Esophagus (tissue), 2 donors: Measurements from ENCODE around the gene CYP39A1. TPM values are rescaled to one million over a fixed set of nuclear protein-coding genes. Genes with fewer than 3 reads are reported as not detected.

ENCODE experiments used
- H3K27ac ChIP-seq, 2 donors: one replicate each; pipeline ENCODE4 v1.5.1; 2013; ENCODE audit warnings: low read depth in 2 of 2, mild to moderate bottlenecking in 2 of 2, inconsistent platforms in 1 of 2, low read length in 1 of 2, moderate library complexity in 1 of 2
- H3K27me3 ChIP-seq, 2 donors: one replicate each; pipeline ENCODE4 v1.6.1; 2013; ENCODE audit warnings: low read length in 2 of 2, control low read depth in 1 of 2, mild to moderate bottlenecking in 1 of 2; ENCODE audit not compliant: insufficient read depth in 2 of 2, control insufficient read depth in 1 of 2
- H3K36me3 ChIP-seq, 2 donors: one replicate each; pipeline ENCODE4 v1.6.1; 2013; ENCODE audit warnings: low read length in 1 of 2; ENCODE audit not compliant: control insufficient read depth in 2 of 2, insufficient read depth in 2 of 2
- H3K4me1 ChIP-seq, 2 donors: one replicate each; pipeline ENCODE4 v1.6.1; 2013; ENCODE audit warnings: low read length in 1 of 2; ENCODE audit not compliant: control insufficient read depth in 2 of 2, insufficient read depth in 2 of 2
- H3K4me3 ChIP-seq, 2 donors: one replicate each; pipeline ENCODE4 v1.5.1; 2013; ENCODE audit warnings: low read length in 2 of 2, mild to moderate bottlenecking in 2 of 2, low read depth in 1 of 2, moderate library complexity in 1 of 2
- H3K9me3 ChIP-seq, 2 donors: one replicate each; pipeline ENCODE4 v1.6.1; 2013; ENCODE audit warnings: mild to moderate bottlenecking in 2 of 2, low read depth in 1 of 2, low read length in 1 of 2, moderate library complexity in 1 of 2; ENCODE audit not compliant: control insufficient read depth in 2 of 2, insufficient read depth in 1 of 2
- WGBS, 2 donors: extraction: QIAGEN DNeasy Blood & Tissue Kit; methylation state at CpG; one replicate each; pipeline ENCODE4 v1.1.7; 2013; 5-methylcytosine and 5-hydroxymethylcytosine counted together
- polyA plus RNA-seq, 2 donors: library from polyadenylated mRNA; stranded (reverse); fragments of 200-250 nt; gene quantifications; one replicate each; pipeline ENCODE4 v1.2.3, GENCODE V29; 2013
- donor health status: healthy with polysubstance abuse.
- donor health status: Bipolar disorder and iron deficiency.

Gene CYP39A1
- polyA plus RNA-seq, 2 donors, result 2.4 to 3.2 TPM

DNA sequence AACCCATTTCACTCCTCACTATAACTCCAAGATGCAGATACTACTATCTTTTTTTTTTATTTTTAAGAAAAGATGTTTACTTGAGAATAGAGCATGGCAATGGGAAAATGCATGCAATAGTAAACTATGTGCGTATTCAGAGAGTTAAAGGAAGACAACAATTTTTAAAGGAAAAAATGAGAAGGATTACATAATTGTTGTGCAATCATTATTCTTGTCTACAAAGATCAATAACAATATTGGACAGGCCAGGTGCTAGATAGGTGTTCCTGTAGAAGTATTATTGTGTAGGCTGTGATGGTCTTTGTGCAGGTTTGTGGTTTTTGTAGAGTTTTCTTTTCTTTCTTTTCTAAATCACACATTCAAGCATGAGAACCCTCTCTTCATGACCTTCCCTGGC is 20.6 kb downstream of the CYP39A1 start:
- WGBS, 2 donors, result 92% methylated on average over 1 of the region's 1 CpG
- Histone ChIP-seq H3K9me3 (no peaks in the 10 kb centered on the region), H3K36me3 (no peaks in the 10 kb centered on the region), H3K27me3 (no peaks in the 10 kb centered on the region), H3K27ac (no peak overlapping the region), H3K4me3 (no peak overlapping the region), H3K4me1 (no peaks in the 10 kb centered on the region)

DNA sequence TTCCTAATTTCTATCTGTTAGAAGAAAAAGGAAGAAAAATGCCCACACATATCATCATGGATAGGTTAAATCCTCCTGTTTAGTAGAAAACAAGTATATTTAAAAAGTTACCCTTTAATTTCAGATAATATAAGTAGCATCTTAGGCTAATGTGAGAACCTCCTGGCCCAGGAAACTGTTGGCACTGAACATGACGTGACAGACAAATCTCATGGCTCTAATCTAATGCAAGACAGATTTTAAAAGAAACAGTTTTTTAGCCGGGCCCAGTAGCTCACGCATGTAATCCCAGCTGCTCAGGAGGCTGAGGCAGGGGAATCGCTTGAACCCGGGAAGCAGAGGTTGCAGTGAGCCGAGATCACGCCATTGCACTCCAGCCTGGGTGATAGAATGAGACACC is 22.9 kb downstream of the CYP39A1 start:
- no peak overlapping the region for H3K27ac ChIP-seq
- no peaks in the 10 kb centered on the region for H3K4me1 ChIP-seq
- H3K36me3 ChIP-seq, result no peaks in the 10 kb centered on the region
- no peaks in the 10 kb centered on the region for H3K9me3 ChIP-seq
- H3K4me3 ChIP-seq, result no peak overlapping the region
- WGBS, 2 donors, result 78 to 85% methylated on average over 7 of the region's 7 CpGs
- no peaks in the 10 kb centered on the region for H3K27me3 ChIP-seq

DNA sequence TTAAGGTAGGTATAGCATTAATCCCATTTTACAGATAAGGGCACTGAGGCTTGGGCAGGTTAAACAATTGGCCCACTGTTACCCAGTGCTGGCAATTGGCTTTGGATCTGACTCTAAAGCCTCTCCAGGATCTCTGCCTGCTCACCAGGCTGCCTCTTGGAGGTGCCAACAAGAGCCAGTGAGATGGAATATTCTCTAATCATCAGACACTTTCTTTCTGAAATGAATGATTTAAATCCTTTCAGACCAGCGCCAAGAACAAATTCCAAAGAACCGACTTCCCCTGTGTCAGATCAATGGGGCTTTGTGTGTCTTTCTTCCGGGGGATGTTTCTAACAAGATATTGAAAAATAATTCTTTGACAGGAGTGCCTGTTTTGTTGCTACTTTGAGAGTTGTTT is 23.6 kb downstream of the CYP39A1 start:
- WGBS, 2 donors, result 64 to 74% methylated on average over 3 of the region's 3 CpGs
- no peaks in the 10 kb centered on the region for H3K9me3 ChIP-seq
- no peak overlapping the region for H3K27ac ChIP-seq
- H3K4me1 ChIP-seq, result no peaks in the 10 kb centered on the region
- no peaks in the 10 kb centered on the region for H3K27me3 ChIP-seq
- no peaks in the 10 kb centered on the region for H3K36me3 ChIP-seq
- H3K4me3 ChIP-seq, result no peak overlapping the region

DNA sequence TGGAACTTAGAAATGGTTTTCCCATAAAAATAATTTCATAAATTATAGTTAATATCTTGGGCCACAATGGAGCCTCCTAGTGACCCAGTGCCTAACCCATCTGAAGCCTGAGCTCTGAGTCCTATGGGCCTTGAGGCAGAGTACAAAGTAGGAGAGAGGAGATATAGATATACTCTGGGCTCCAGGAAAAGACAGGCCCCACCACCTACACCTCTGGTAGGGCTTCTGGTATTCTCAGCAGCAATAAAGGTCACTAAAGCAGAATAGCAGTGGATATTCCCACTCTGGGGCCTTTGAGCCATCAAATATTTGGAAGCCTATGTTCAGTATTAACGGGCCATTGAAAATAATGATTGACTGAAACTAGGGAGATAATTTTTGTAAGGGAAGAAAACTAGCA is 24.1 kb downstream of the CYP39A1 start:
- Histone ChIP-seq H3K36me3 (no peaks in the 10 kb centered on the region), H3K9me3 (no peaks in the 10 kb centered on the region), H3K4me3 (no peak overlapping the region), H3K27ac (no peak overlapping the region), H3K27me3 (no peaks in the 10 kb centered on the region), H3K4me1 (no peaks in the 10 kb centered on the region)
- WGBS, 2 donors, result 71 to 93% methylated on average over 1 of the region's 1 CpG

DNA sequence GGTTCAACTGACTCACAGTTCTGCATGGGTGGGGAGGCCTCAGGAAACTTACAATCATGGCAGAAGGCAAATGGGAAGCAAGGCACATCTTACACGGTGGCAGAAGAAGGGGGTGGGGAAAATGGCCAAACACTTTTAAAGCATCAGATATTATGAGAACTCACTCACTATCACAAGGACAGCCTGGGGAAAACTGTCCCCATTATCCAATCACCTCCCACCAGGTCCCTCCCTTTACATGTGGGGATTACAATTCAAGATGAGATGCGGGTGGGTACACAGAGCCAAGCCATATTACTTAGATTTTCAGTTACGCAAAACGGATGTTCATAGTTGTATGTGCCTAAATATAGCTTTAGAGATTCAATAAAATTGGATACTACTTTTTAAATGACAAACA is 25.6 kb downstream of the CYP39A1 start:
- Histone ChIP-seq H3K4me3 (no peak overlapping the region), H3K4me1 (no peaks in the 10 kb centered on the region), H3K9me3 (no peaks in the 10 kb centered on the region), H3K27me3 (no peaks in the 10 kb centered on the region), H3K27ac (no peak overlapping the region), H3K36me3 (no peaks in the 10 kb centered on the region)
- 90 to 93% methylated on average over 4 of the region's 4 CpGs for WGBS, 2 donors

DNA sequence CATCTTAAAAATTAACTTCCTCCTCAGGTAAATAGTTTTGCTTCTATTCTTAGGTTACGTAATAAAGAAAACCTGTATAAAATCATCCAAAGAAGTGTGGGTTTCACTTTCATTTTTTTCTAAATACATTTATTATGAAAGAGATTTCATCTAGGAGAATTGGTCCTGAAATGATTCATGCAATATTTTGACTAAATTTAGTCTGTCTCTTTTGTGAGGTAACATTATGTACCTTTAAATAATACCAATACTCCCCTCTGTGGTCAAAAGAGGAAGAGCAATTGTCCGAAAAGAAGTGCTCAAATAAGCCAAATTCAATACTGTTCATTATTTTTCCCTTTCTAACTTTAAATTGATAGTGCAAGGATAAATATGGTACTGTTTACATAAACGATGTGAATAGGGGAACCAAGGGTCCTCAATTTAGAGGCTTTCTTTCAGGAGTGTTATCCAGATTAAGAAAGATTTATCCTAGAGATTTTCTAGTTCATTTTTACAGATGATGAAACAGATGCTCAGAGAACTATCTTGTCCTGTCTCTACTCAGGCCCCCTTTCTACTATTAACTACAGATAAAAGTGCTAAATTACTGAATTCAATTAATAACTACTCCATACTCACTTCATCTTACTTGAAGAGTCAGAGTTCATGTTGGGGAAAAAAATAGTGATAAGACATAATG is 26.2 kb downstream of the CYP39A1 start:
- Histone ChIP-seq H3K4me1 (no peaks in the 10 kb centered on the region), H3K4me3 (no peak overlapping the region), H3K36me3 (no peaks in the 10 kb centered on the region), H3K9me3 (no peaks in the 10 kb centered on the region), H3K27me3 (no peaks in the 10 kb centered on the region), H3K27ac (no peak overlapping the region)
- WGBS, 2 donors, result 16 to 22% methylated on average over 3 of the region's 3 CpGs

DNA sequence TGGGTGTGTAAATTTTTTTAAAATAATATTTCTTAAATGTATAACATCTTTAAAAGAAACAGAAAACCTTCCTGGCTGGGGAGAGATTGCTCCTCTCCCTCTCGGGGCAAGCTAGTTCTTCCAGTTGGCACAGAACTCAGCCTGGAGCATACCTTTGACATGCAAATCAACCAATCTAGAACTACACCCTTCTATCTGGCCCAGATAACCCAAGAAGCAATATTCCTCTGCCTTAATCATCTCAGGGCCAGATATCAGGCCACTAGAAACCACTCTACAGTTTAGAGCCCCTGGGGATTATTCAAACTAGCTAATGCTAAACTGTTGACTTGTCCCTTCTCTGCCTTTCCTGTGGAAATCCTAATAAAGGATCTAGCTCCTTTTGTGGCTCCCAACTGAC is 33.9 kb downstream of the CYP39A1 start:
- Histone ChIP-seq H3K27ac (no peak overlapping the region), H3K9me3 (no peaks in the 10 kb centered on the region), H3K4me3 (no peak overlapping the region), H3K27me3 (no peaks in the 10 kb centered on the region), H3K4me1 (no peaks in the 10 kb centered on the region), H3K36me3 (no peaks in the 10 kb centered on the region)
- WGBS, 2 donors, result 66 to 79% methylated on average over 1 of the region's 1 CpG

DNA sequence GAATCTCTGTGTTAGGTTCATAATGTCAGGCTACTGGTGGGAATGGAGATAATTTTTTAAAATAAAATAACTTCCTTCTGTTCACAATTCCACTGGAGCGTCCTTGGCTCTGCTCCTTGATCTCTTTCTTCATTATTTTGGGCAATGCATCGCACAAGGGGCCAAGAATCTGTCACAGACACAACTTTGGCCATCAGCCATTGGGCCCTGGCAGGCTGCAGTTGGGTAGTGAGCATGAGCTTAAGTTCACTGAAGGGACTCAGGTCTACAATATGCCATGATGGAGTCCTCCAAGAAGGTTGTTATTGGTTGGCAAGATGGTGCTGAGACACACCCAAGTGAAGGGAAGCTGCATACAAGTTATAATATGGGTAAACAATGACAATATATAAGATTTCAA is 40.0 kb downstream of the CYP39A1 start:
- H3K36me3 ChIP-seq, result no peaks in the 10 kb centered on the region
- no peak overlapping the region for H3K4me3 ChIP-seq
- no peaks in the 10 kb centered on the region for H3K9me3 ChIP-seq
- no peaks in the 10 kb centered on the region for H3K27me3 ChIP-seq
- no peak overlapping the region for H3K27ac ChIP-seq
- H3K4me1 ChIP-seq, result no peaks in the 10 kb centered on the region
- 42 to 46% methylated on average over 2 of the region's 2 CpGs for WGBS, 2 donors

DNA sequence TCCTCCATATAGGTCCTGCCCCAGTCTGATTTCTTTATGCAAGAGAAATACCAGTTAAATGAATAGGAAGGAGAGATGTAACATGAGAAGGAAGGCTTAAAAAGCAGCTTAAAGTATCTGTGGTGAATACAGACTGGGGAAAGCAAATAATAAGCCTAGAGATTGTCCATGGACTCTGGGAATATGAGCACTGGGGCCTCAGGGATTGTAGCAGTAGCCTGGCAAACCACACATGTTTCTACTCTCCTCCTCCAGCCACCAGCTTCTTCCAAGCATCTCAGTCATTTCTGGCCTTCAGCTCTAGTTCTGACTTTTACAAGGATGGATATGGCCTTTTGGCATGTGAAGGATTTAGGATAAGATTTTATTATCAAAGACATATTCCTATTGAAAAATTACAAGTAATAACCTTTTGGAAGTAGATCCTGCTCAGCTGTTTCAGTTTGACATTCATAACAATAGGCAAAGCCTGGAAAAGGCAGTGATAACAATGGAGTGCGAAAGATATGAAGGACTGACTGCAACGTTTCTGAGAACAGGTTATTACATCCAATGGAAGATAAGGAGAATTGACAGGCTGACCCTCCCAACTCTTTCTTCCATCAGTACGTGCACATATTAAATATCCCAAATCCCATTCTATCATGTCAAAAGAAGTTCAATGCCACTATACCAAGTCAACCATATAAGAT is 41.6 kb downstream of the CYP39A1 start:
- no peaks in the 10 kb centered on the region for H3K4me1 ChIP-seq
- WGBS, 2 donors, result 81% methylated on average over 3 of the region's 3 CpGs
- H3K36me3 ChIP-seq, result no peaks in the 10 kb centered on the region
- H3K9me3 ChIP-seq, result no peaks in the 10 kb centered on the region
- H3K4me3 ChIP-seq, result no peak overlapping the region
- H3K27me3 ChIP-seq, result no peaks in the 10 kb centered on the region
- H3K27ac ChIP-seq, result no peak overlapping the region

DNA sequence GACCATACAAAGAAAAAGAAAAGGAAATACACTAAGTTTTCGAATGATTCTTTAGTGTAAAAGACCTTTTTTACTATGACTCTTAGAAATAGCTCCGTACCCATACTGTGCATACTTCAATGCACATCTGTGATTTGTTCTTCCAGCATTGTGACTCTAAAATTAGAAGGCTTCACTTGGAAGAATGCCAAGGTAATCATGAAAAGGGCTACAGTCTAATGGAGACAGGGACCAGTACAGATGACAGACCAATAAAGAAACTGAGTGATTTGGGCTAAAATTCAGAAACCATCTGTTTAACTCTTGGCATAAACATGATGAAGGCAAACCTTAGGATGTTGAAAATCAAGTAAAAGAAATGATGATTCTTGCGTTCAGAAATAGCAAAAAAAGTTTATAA is 46.3 kb downstream of the CYP39A1 start:
- H3K9me3 ChIP-seq, result no peaks in the 10 kb centered on the region
- H3K27me3 ChIP-seq, result no peaks in the 10 kb centered on the region
- 71 to 74% methylated on average over 3 of the region's 3 CpGs for WGBS, 2 donors
- no peak overlapping the region for H3K27ac ChIP-seq
- no peaks in the 10 kb centered on the region for H3K36me3 ChIP-seq
- H3K4me1 ChIP-seq, result no peaks in the 10 kb centered on the region
- no peak overlapping the region for H3K4me3 ChIP-seq
